GM12878 (cell line): Measurements from ENCODE around the gene LRRIQ4. TPM values are rescaled to one million over a fixed set of nuclear protein-coding genes. Genes with fewer than 3 reads are reported as not detected.

Source experiments
- ASH2L ChIP-seq: fragments of 300-600, 200-600 bp; sonication (generic); IDR thresholded peaks from 2 replicates; pipeline ENCODE4 v1.6.1; 2017; ENCODE audit warnings: low read depth, mild to moderate bottlenecking, borderline replicate concordance
- ATF7 ChIP-seq: fragments of 450-650 bp; IDR thresholded peaks from 2 replicates; pipeline ENCODE4 v1.6.1; 2016; ENCODE audit warnings: low read depth, mild to moderate bottlenecking
- CEBPB ChIP-seq, 2 experiments: fragments of 150-350 bp in 1 of 2; IDR thresholded peaks; 2 replicates each; pipeline ENCODE4 v1.6.1; 2012 to 2014; ENCODE audit warnings: low read depth in 2 of 2, low read length in 2 of 2, borderline replicate concordance in 1 of 2, inconsistent platforms in 1 of 2
- CHD2 ChIP-seq: IDR thresholded peaks from 2 replicates; pipeline ENCODE4 v1.6.1; 2011; ENCODE audit warnings: low read depth, low read length, improper control_type of control experiment, borderline replicate concordance
- CREB1 ChIP-seq: IDR thresholded peaks from 2 replicates; pipeline ENCODE4 v1.6.1; 2012; ENCODE audit warnings: low read depth, mild to moderate bottlenecking, inconsistent platforms
- ESRRA ChIP-seq: IDR thresholded peaks from 2 replicates; pipeline ENCODE4 v1.6.1; 2012; ENCODE audit warnings: mild to moderate bottlenecking, low read length, improper control_type of control experiment
- FOS ChIP-seq: IDR thresholded peaks from 3 replicates; pipeline ENCODE4 v1.6.1; 2011; ENCODE audit warnings: borderline replicate concordance; ENCODE audit not compliant: insufficient read length; ENCODE audit errors: extremely low read depth
- FOXM1 ChIP-seq: IDR thresholded peaks from 2 replicates; pipeline ENCODE4 v1.6.1; 2012; ENCODE audit warnings: low read depth, mild to moderate bottlenecking, inconsistent platforms, low read length, moderate library complexity
- IKZF1 ChIP-seq: fragments of 450-650 bp; conservative IDR thresholded peaks from 2 replicates; pipeline ENCODE4 v1.6.1; 2017; ENCODE audit warnings: antibody characterized with exemption, mild to moderate bottlenecking
- IRF3 ChIP-seq: fragments of 450-650 bp; IDR thresholded peaks from 2 replicates; pipeline ENCODE4 v1.6.1; 2014; ENCODE audit warnings: mild to moderate bottlenecking
- NRF1 ChIP-seq: conservative IDR thresholded peaks from 2 replicates; pipeline ENCODE4 v1.6.1; 2011; ENCODE audit warnings: mild to moderate bottlenecking, low read depth, low read length, improper control_type of control experiment
- PRDM15 ChIP-seq: fragments of 450-650 bp; formaldehyde crosslinking; IDR thresholded peaks from 2 replicates; pipeline ENCODE4 v1.4.0; 2020; ENCODE audit warnings: mild to moderate bottlenecking, moderate library complexity
- RAD51 ChIP-seq: fragments of 450-650 bp; IDR thresholded peaks from 2 replicates; pipeline ENCODE4 v1.6.1; 2016; ENCODE audit warnings: moderate library complexity, mild to moderate bottlenecking, inconsistent platforms
- RB1 ChIP-seq: fragments of 450-650 bp; formaldehyde crosslinking; IDR thresholded peaks from 2 replicates; pipeline ENCODE4 v1.6.1; 2017; ENCODE audit warnings: mild to moderate bottlenecking, borderline replicate concordance
- RELA ChIP-seq: fragments of 450-650 bp; IDR thresholded peaks from 2 replicates; pipeline ENCODE4 v1.8.0; 2014; ENCODE audit warnings: borderline replicate concordance; ENCODE audit not compliant: partially characterized antibody
- ZBTB11 ChIP-seq: fragments of 450-650 bp; formaldehyde crosslinking; IDR thresholded peaks from 2 replicates; pipeline ENCODE4 v1.5.0; 2022; ENCODE audit warnings: mild to moderate bottlenecking, missing genetic modification characterization
- ZNF592 ChIP-seq: fragments of 450-650 bp; IDR thresholded peaks from 2 replicates; pipeline ENCODE4 v1.6.1; 2017; ENCODE audit warnings: mild to moderate bottlenecking, moderate library complexity
- polyA plus RNA-seq, 11 experiments: library from polyadenylated mRNA; depleted of rRNA in 4 of 11; unstranded in 6 of 11; stranded (reverse) in 5 of 11; fragments of >200 nt; fragmentation: Nextera tagmentation in 4 of 11; fragmentation: Illumina TruSeq in 1 of 11; extraction: Ambion mirVana in 4 of 11; extraction: Trizol in 1 of 11; gene quantifications; 1 replicate in 1 of 11; 2 replicates in 10 of 11; pipeline versions ENCODE4 v1.2.1 to v1.2.3, GENCODE V29; 2011 to 2016; ENCODE audit warnings: inconsistent platforms in 2 of 11, missing spikeins in 2 of 11, low read depth in 1 of 11
- total RNA-seq, 4 experiments: library from RNA; depleted of rRNA in 3 of 4; stranded (reverse); fragments of >200 nt in 3 of 4; fragmentation: Illumina TruSeq in 1 of 4; extraction: Trizol in 1 of 4; gene quantifications; 2 replicates each; pipeline versions ENCODE4 v1.2.1 to v1.2.3, GENCODE V29; 2013 to 2021

The LRRIQ4 gene
- total and polyA plus RNA-seq, 10 of the 15 experiments (the other 5 are each of a cell fraction or from before 2014, with no cell fraction given): 0.06 to 0.21 (median 0.14) TPM; not detected in 3

GRCh38 chr3:169813757-169814517 is 1.3 kb downstream of the LRRIQ4 start (continued):
- TF ChIP-seq ZNF592 (no peak), RB1 (no peak), ZBTB11 (CRISPR knock-in tag) (no peak), ATF7 (peak; percentile 80), CREB1 (peak; percentile 70; the same call in 1 of the 2 replicates), CEBPB (IDR thresholded peaks at IDR 0.05; ENCODE audit: borderline replicate concordance in 1 of 2, low read depth in 2 of 2, low read length in 2 of 2) (no peak), FOS (no peak), IRF3 (no peak), PRDM15 (CRISPR knock-in tag) (no peak), IKZF1 (peak; percentile 87), CHD2 (0 out of 2 replicates have a peak, but pooled peaks have one; percentile 41), RELA (peak; percentile 33), RAD51 (peak; percentile 94), FOXM1 (peak; percentile 79), ESRRA (no peak), ASH2L (no peak; the same call in 1 of the 2 replicates), NRF1 (no peak)
